Erythroblast (primary cell): Measurements from ENCODE around the gene TRH.
"Not testable (repeated sequence)": the region's sequence is repeated elsewhere in the genome, so short reads cannot be mapped to it uniquely, and the experiment has no call there.

Experiments
- DNase-seq, 2 experiments: peaks; one replicate each; lab custom pipeline; 2025; lab: John Stamatoyannopoulos, UW
- GATA1 ChIP-seq: IDR thresholded peaks from 2 replicates; pipeline ENCODE4 v1.6.1; 2011; ENCODE audit warnings: low read depth, mild to moderate bottlenecking, control low read depth, low read length, moderate library complexity
- POLR2A ChIP-seq: IDR thresholded peaks from 2 replicates; pipeline ENCODE4 v1.6.1; 2011; ENCODE audit warnings: mild to moderate bottlenecking, low read length

Gene TRH

DNA sequence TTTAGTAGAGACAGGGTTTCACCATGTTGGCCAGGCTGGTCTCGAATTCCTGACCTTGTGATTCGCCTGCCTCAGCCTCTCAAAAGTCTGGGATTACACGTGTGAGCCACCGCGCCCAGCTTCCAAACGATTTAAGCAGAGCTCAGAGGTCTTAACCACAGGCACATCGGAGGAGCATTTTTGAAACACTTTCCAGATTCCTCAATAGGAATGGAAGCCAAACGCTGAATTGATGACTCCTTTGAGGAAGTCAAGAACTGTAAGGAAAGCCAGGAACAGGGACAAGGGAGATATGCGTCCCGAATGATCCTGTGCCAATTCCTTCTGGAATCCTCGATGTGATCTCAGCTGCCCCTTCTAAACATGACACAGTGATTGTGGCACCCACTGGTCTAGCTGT, 40.0 kb downstream of the TRH start:
- DNase-seq: no peak
- TF ChIP-seq POLR2A: no peak
- TF ChIP-seq GATA1: no peak

DNA sequence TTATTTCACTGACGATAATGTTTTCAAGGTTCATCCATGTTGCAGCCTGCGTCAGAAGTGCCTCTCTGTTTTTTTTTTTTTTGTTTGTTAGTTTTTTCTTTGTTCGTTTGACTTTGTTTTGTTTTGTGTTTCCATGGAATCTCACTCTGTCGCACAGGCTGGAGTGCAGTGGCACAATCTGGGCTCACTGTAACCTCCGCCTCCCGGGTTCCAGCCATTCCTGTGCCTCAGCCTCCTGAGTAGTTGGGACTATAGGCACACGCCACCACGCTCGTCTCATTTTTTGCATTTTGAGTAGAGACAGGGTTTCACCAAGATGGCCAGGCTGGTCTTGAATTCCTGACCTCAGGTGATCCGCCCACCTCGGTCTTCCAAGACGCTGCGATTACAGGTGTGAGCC, 43.1 kb downstream of the TRH start:
- not testable (repeated sequence) for DNase-seq

DNA sequence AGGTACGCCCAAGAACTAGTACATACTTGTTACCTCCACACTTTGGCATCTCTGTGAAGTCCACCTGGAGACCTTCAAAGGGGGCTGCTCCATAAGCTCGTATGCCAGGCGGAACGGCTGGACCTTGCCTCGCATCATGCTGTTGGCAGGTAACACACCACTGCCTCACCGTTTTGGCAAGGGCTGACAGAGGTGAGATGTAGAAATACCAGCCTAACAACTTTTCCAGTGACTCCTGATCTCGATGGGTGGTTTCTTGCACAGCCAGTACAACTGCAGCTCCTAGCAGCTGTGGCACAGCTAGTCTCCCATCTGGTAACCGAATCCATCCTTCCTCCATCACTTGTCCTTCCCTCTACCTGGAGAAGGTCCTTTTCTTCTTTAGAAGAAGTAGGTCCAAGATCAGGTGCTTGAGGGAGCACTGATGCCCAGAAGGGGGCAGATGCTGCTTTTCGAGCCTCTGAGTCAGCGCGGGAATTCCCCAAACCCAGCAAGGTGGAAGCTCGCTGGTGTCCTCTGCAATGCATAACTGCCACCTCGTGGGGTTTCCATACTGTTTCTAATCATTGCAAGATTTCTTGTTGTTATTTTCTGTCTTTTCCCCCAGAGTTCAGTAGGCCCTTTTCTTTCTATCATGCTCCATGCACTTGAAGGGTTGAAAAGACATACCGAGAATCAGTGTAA, 51.8 kb downstream of the TRH start:
- not testable (repeated sequence) for DNase-seq

DNA sequence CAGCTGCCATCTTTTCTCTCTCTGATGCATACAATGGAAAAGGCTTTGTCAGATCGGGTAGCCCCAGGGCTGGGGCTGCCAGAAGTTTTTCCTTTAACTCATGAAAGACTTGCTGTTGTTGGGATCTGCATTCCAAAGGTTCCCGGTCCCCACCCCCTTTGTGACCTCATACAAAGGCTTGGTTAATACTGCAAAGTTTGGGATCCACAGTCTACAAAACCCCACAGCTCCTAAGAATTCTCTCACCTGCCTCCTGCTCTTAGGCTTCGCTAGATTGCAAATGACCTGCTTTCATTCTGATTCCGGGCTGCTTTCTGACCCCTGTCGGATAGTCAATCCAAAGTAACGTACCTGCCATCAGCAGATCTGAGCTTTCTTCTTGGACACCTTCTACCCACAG, 52.9 kb downstream of the TRH start:
- not testable (repeated sequence) for DNase-seq
